Measurements from ENCODE around the gene PDZRN3. TPM values are rescaled to one million over a fixed set of nuclear protein-coding genes. Genes with fewer than 3 reads are reported as not detected.

The PDZRN3 gene
- 17.8 TPM for polyA plus RNA-seq (2012; ENCODE audit: insufficient read length, low read depth)

GRCh38 chr3:73624821-73625665 lies at the start of gene PDZRN3:
TSS of gene PDZRN3 (minus strand) at chr3:73624941.
- TF ChIP-seq POLR2AphosphoS5 (IDR thresholded peaks at IDR 0.05; ENCODE audit: low read depth, low read length) (peak; percentile 74), SIN3A (IDR thresholded peaks at IDR 0.05; ENCODE audit: borderline replicate concordance, insufficient read depth, low read length) (0 out of 2 replicates have a peak, but pooled peaks have one; percentile 56), TAF1 (IDR thresholded peaks at IDR 0.05; ENCODE audit: borderline replicate concordance, insufficient read depth, low read length) (0 out of 2 replicates have a peak, but pooled peaks have one; percentile 28), FOXP2 (optimal IDR thresholded peaks at IDR 0.05; ENCODE audit: borderline replicate concordance, extremely low read depth, extremely low read length, insufficient read depth) (no peak), REST (IDR thresholded peaks at IDR 0.05; ENCODE audit: insufficient read depth in 1 of 2, low read depth in 2 of 2, low read length in 2 of 2) (no peak)

DNA sequence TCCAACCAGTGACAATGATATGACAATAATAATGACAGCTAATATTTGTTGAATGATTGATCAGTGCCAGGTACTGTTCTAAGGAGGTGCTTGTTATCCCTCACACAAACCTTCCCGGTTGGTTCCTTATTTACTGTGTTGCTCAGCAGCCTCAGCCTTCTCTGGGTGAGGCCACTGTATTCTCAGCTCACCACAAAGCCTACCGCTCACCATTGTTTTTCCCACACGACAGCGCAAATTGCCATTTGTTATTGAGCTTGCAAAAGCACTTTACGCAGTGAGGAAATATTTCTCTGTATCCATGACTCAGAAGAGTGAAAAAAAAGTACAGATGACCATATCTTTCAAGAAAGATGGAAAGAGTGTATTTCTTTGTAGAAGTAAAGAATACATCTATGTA lies 49.5 kb upstream of the PDZRN3 start:
- TF ChIP-seq TAF1 (IDR thresholded peaks at IDR 0.05; ENCODE audit: borderline replicate concordance, insufficient read depth, low read length) (no peak), POLR2AphosphoS5 (IDR thresholded peaks at IDR 0.05; ENCODE audit: low read depth, low read length) (no peak), REST (IDR thresholded peaks at IDR 0.05; ENCODE audit: insufficient read depth in 1 of 2, low read depth in 2 of 2, low read length in 2 of 2) (no peak), FOXP2 (optimal IDR thresholded peaks at IDR 0.05; ENCODE audit: borderline replicate concordance, extremely low read depth, extremely low read length, insufficient read depth) (no peak), SIN3A (IDR thresholded peaks at IDR 0.05; ENCODE audit: borderline replicate concordance, insufficient read depth, low read length) (no peak)

- TF ChIP-seq FOXP2 (optimal IDR thresholded peaks at IDR 0.05; ENCODE audit: borderline replicate concordance, extremely low read depth, extremely low read length, insufficient read depth) (no peak), SIN3A (IDR thresholded peaks at IDR 0.05; ENCODE audit: borderline replicate concordance, insufficient read depth, low read length) (no peak), TAF1 (IDR thresholded peaks at IDR 0.05; ENCODE audit: borderline replicate concordance, insufficient read depth, low read length) (no peak), REST (IDR thresholded peaks at IDR 0.05; ENCODE audit: insufficient read depth in 1 of 2, low read depth in 2 of 2, low read length in 2 of 2) (no peak)
These were observed 44.5 kb upstream of the PDZRN3 start for GRCh38 chr3:73669260-73669659.

GRCh38 chr3:73668391-73668790 lies 43.6 kb upstream of the PDZRN3 start:
- no peak for TF ChIP-seq POLR2AphosphoS5 (IDR thresholded peaks at IDR 0.05; ENCODE audit: low read depth, low read length)
- no peak for TF ChIP-seq FOXP2 (optimal IDR thresholded peaks at IDR 0.05; ENCODE audit: borderline replicate concordance, extremely low read depth, extremely low read length, insufficient read depth)
- TF ChIP-seq SIN3A (IDR thresholded peaks at IDR 0.05; ENCODE audit: borderline replicate concordance, insufficient read depth, low read length), result no peak
- TF ChIP-seq REST (IDR thresholded peaks at IDR 0.05; ENCODE audit: insufficient read depth in 1 of 2, low read depth in 2 of 2, low read length in 2 of 2), result no peak
- no peak for TF ChIP-seq TAF1 (IDR thresholded peaks at IDR 0.05; ENCODE audit: borderline replicate concordance, insufficient read depth, low read length)
